Measurements from ENCODE around the gene HIBADH. TPM values are rescaled to one million over a fixed set of nuclear protein-coding genes. Genes with fewer than 3 reads are reported as not detected.

HIBADH gene
- total and polyA plus RNA-seq, 9 of the 15 experiments (the other 6 are each of a cell fraction or from before 2014, with no cell fraction given): 10.7 to 67.8 (median 36.9) TPM

DNA sequence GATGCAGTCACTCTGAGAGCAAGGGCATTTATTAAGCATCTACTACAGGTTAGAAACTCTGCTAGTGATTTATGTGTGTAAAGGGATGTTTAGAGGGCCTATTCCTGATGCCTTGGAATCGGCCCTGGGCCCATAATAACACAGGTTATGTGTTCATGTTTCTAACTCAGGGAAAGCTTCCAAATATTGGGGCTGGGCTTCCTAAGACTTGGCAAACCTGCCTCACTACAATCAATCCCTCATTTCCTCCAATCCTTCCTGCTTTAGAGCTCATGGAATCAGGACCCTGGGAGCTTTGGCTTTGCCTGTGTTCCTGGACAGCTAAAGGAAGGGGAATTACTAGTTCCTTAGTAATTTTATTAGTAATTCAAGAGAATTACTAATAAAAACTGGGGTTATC lies 148.8 kb downstream of the HIBADH start:
- no peak overlapping the region for H3K9ac ChIP-seq (ENCODE audit: insufficient read depth in 1 of 2, low read depth in 2 of 2, low read length in 2 of 2)
- H3K27ac ChIP-seq (ENCODE audit: extremely low read depth, low read depth, low read length): no peak overlapping the region
- no peaks in the 10 kb centered on the region for H3K4me1 ChIP-seq (replicated peaks in 1 of 2; ENCODE audit: control insufficient read depth in 2 of 2, insufficient read depth in 2 of 2, low read length in 2 of 2)
- intact Hi-C loops (cut with micrococcal nuclease): no loop called here
- ATAC-seq (no peak), DNase-seq (ENCODE audit: extremely low read depth in 1 of 4, low spot score in 3 of 4) (no peak), FAIRE-seq (no peak)
- whole genome bisulfite sequencing (ENCODE audit: insufficient coverage, low coverage, missing lambda C conversion rate): 0% methylated on average over 1 of the region's 1 CpG
- H2AFZ ChIP-seq (ENCODE audit: low read depth, low read length): no peak overlapping the region
- H3K79me2 ChIP-seq (ENCODE audit: control insufficient read depth, insufficient read depth, low read length): no peaks in the 10 kb centered on the region
- H3K4me2 ChIP-seq (ENCODE audit: insufficient read depth, low read length): no peak overlapping the region
- CTCF ChIA-PET (ENCODE audit: low intra/inter-chr PET ratio): no interaction called here
- no TSS peak for BruUV-seq (replicated peaks)
- no peaks in the 10 kb centered on the region for H3K9me1 ChIP-seq (ENCODE audit: control insufficient read depth, insufficient read depth, low read length)
- H3K4me3 ChIP-seq: no peak overlapping the region
- POLR2A ChIA-PET: interaction anchor here (1.0 kb wide), 1 partner anchor 23 kb away, joined by 3 read pairs; no protein-coding TSS in a partner anchor
- no peaks in the 10 kb centered on the region for H4K20me1 ChIP-seq (replicated peaks; ENCODE audit: control insufficient read depth, insufficient read depth, low read length)
- no peak for TF ChIP-seq PCBP2 (IDR thresholded peaks at IDR 0.05; ENCODE audit: low read depth, low read length, poor library complexity, severe bottlenecking)
- no peak for TF ChIP-seq BACH1 (tag; IDR thresholded peaks at IDR 0.05)
- TF ChIP-seq STAT5B (CRISPR knock-in tag; IDR thresholded peaks at IDR 0.05): no peak
- TF ChIP-seq ADNP (tag; IDR thresholded peaks at IDR 0.05): no peak
- no peak for TF ChIP-seq MXI1 (IDR thresholded peaks at IDR 0.05; ENCODE audit: low read depth, low read length)
- TF ChIP-seq, protein P1, sequence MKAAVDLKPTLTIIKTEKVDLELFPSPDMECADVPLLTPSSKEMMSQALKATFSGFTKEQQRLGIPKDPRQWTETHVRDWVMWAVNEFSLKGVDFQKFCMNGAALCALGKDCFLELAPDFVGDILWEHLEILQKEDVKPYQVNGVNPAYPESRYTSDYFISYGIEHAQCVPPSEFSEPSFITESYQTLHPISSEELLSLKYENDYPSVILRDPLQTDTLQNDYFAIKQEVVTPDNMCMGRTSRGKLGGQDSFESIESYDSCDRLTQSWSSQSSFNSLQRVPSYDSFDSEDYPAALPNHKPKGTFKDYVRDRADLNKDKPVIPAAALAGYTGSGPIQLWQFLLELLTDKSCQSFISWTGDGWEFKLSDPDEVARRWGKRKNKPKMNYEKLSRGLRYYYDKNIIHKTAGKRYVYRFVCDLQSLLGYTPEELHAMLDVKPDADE (conservative IDR thresholded peaks at IDR 0.05; ENCODE audit: control insufficient read depth, low read depth, low read length): no peak
- TF ChIP-seq, protein P2, sequence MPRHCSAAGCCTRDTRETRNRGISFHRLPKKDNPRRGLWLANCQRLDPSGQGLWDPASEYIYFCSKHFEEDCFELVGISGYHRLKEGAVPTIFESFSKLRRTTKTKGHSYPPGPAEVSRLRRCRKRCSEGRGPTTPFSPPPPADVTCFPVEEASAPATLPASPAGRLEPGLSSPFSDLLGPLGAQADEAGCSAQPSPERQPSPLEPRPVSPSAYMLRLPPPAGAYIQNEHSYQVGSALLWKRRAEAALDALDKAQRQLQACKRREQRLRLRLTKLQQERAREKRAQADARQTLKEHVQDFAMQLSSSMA (CRISPR knock-in tag; IDR thresholded peaks at IDR 0.05): no peak
- TF ChIP-seq, protein P3, sequence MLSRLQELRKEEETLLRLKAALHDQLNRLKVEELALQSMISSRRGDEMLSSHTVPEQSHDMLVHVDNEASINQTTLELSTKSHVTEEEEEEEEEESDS (CRISPR knock-in tag; IDR thresholded peaks at IDR 0.05): no peak
- TF ChIP-seq SOX6 (IDR thresholded peaks at IDR 0.05): no peak
- TF ChIP-seq, protein P4, sequence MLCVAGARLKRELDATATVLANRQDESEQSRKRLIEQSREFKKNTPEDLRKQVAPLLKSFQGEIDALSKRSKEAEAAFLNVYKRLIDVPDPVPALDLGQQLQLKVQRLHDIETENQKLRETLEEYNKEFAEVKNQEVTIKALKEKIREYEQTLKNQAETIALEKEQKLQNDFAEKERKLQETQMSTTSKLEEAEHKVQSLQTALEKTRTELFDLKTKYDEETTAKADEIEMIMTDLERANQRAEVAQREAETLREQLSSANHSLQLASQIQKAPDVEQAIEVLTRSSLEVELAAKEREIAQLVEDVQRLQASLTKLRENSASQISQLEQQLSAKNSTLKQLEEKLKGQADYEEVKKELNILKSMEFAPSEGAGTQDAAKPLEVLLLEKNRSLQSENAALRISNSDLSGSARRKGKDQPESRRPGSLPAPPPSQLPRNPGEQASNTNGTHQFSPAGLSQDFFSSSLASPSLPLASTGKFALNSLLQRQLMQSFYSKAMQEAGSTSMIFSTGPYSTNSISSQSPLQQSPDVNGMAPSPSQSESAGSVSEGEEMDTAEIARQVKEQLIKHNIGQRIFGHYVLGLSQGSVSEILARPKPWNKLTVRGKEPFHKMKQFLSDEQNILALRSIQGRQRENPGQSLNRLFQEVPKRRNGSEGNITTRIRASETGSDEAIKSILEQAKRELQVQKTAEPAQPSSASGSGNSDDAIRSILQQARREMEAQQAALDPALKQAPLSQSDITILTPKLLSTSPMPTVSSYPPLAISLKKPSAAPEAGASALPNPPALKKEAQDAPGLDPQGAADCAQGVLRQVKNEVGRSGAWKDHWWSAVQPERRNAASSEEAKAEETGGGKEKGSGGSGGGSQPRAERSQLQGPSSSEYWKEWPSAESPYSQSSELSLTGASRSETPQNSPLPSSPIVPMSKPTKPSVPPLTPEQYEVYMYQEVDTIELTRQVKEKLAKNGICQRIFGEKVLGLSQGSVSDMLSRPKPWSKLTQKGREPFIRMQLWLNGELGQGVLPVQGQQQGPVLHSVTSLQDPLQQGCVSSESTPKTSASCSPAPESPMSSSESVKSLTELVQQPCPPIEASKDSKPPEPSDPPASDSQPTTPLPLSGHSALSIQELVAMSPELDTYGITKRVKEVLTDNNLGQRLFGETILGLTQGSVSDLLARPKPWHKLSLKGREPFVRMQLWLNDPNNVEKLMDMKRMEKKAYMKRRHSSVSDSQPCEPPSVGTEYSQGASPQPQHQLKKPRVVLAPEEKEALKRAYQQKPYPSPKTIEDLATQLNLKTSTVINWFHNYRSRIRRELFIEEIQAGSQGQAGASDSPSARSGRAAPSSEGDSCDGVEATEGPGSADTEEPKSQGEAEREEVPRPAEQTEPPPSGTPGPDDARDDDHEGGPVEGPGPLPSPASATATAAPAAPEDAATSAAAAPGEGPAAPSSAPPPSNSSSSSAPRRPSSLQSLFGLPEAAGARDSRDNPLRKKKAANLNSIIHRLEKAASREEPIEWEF (CRISPR knock-in tag; IDR thresholded peaks at IDR 0.05): no peak
- TF ChIP-seq, protein P5, sequence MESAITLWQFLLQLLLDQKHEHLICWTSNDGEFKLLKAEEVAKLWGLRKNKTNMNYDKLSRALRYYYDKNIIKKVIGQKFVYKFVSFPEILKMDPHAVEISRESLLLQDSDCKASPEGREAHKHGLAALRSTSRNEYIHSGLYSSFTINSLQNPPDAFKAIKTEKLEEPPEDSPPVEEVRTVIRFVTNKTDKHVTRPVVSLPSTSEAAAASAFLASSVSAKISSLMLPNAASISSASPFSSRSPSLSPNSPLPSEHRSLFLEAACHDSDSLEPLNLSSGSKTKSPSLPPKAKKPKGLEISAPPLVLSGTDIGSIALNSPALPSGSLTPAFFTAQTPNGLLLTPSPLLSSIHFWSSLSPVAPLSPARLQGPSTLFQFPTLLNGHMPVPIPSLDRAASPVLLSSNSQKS (CRISPR knock-in tag; IDR thresholded peaks at IDR 0.05): no peak
- TF ChIP-seq ZNF239 (CRISPR knock-in tag; IDR thresholded peaks at IDR 0.05): no peak
- TF ChIP-seq JUND (IDR thresholded peaks at IDR 0.05; ENCODE audit: borderline replicate concordance, low read depth, low read length): no peak
- no peak for TF ChIP-seq JUND (tag; IDR thresholded peaks at IDR 0.05; ENCODE audit: borderline replicate concordance, low read depth, low read length)
- no peak for TF ChIP-seq ZNF778 (CRISPR knock-in tag; IDR thresholded peaks at IDR 0.05)
- no peak for TF ChIP-seq HMG20B (CRISPR knock-in tag; IDR thresholded peaks at IDR 0.05)
- H3K9me3 ChIP-seq (replicated peaks; ENCODE audit: control insufficient read depth, insufficient read depth, low read depth, low read length): no peaks in the 10 kb centered on the region
- H3K36me3 ChIP-seq (ENCODE audit: control insufficient read depth, insufficient read depth, low read length): no peaks in the 10 kb centered on the region
- in situ Hi-C loops (cut with MboI): no loop called here
- H3K27me3 ChIP-seq (ENCODE audit: control insufficient read depth in 2 of 2, insufficient read depth in 2 of 2, low read length in 2 of 2): 0 out of 5 replicates have a peak, but pooled peaks cover 0 to 4% of the 10 kb centered on the region in 2 experiments
